ENCODE measurements around the gene KRABD2.

Gene KRABD2

DNA sequence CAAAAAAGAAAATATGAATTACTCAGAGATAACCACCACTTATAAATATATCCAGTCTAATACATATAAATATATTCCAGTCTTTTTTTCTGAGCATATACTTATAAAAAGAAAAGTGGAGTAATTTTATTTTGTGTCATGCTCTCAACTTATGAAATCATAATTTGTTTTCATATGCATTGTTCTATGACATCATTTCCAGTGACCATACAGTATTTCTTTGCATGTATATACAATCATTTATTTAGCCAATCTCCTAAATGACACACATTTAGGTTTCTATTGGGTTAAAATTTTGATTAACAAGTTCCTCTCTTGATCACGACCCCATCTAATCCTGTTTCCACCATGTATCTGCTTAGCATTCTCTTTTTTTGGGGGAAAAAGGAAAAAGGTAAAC lies 42.8 kb upstream of the KRABD2 start:
- Histone ChIP-seq H3K9me2 (replicated peaks; ENCODE audit: control insufficient read depth, low read length) (no peaks in the 10 kb centered on the region), H3K27ac (ENCODE audit: low read depth, low read length) (no peak overlapping the region), H3K79me2 (ENCODE audit: control insufficient read depth, low read length) (no peaks in the 10 kb centered on the region), H3K4me2 (ENCODE audit: low read length) (no peak overlapping the region), H3K4me3 (ENCODE audit: low read length) (no peak overlapping the region), H3K27me3 (ENCODE audit: control insufficient read depth, low read length) (peaks cover 49% of the 10 kb centered on the region), H3F3A (ENCODE audit: control insufficient read depth, insufficient read depth) (no peaks in the 10 kb centered on the region), H4K20me1 (ENCODE audit: control insufficient read depth, insufficient read depth, low read depth, low read length) (no peaks in the 10 kb centered on the region), H3K4me1 (ENCODE audit: control insufficient read depth, low read length) (no peaks in the 10 kb centered on the region), H3K36me3 (ENCODE audit: control insufficient read depth, low read length) (no peaks in the 10 kb centered on the region), H3K9me3 (ENCODE audit: control insufficient read depth, insufficient read depth, low read length) (no peaks in the 10 kb centered on the region)
- TF ChIP-seq EZH2phosphoT487 (IDR thresholded peaks at IDR 0.05; ENCODE audit: borderline replicate concordance, low read length), result no peak
- TF ChIP-seq, protein P1, sequence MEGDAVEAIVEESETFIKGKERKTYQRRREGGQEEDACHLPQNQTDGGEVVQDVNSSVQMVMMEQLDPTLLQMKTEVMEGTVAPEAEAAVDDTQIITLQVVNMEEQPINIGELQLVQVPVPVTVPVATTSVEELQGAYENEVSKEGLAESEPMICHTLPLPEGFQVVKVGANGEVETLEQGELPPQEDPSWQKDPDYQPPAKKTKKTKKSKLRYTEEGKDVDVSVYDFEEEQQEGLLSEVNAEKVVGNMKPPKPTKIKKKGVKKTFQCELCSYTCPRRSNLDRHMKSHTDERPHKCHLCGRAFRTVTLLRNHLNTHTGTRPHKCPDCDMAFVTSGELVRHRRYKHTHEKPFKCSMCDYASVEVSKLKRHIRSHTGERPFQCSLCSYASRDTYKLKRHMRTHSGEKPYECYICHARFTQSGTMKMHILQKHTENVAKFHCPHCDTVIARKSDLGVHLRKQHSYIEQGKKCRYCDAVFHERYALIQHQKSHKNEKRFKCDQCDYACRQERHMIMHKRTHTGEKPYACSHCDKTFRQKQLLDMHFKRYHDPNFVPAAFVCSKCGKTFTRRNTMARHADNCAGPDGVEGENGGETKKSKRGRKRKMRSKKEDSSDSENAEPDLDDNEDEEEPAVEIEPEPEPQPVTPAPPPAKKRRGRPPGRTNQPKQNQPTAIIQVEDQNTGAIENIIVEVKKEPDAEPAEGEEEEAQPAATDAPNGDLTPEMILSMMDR (IDR thresholded peaks at IDR 0.05; ENCODE audit: low read depth, low read length, poor library complexity, severe bottlenecking), result no peak

DNA sequence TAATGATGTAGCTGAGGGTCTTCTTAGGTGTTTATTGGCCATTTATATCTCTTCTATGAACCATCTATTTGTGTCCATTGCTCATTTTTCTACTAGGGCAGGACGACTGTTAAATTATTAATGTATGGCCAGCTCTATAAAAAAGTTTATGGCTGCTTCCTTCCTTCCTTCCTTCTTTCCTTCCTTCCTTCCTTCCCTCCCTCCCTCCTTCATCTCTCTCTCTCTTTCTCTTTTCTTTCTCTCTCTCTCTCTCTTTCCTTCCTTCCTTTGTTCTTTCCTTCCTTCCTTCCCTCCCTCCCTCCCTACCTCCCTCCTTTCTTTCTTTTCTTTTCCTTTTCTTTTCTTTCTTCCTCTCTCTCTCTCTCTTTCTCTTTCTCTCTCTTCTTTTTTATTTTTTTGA lies 42.0 kb upstream of the KRABD2 start:
- H3K4me2 ChIP-seq (ENCODE audit: low read length), result no peak overlapping the region
- H3K9me3 ChIP-seq (ENCODE audit: control insufficient read depth, insufficient read depth, low read length), result no peaks in the 10 kb centered on the region
- H3K27me3 ChIP-seq (ENCODE audit: control insufficient read depth, low read length), result peaks cover 49% of the 10 kb centered on the region
- no peak overlapping the region for H3K27ac ChIP-seq (ENCODE audit: low read depth, low read length)
- no peaks in the 10 kb centered on the region for H3K36me3 ChIP-seq (ENCODE audit: control insufficient read depth, low read length)
- no peaks in the 10 kb centered on the region for H3F3A ChIP-seq (ENCODE audit: control insufficient read depth, insufficient read depth)
- H4K20me1 ChIP-seq (ENCODE audit: control insufficient read depth, insufficient read depth, low read depth, low read length), result no peaks in the 10 kb centered on the region
- H3K4me3 ChIP-seq (ENCODE audit: low read length), result no peak overlapping the region
- TF ChIP-seq, protein P1 (IDR thresholded peaks at IDR 0.05; ENCODE audit: low read depth, low read length, poor library complexity, severe bottlenecking), result no peak
- TF ChIP-seq EZH2phosphoT487 (IDR thresholded peaks at IDR 0.05; ENCODE audit: borderline replicate concordance, low read length), result no peak
- H3K4me1 ChIP-seq (ENCODE audit: control insufficient read depth, low read length), result no peaks in the 10 kb centered on the region
- no peaks in the 10 kb centered on the region for H3K9me2 ChIP-seq (replicated peaks; ENCODE audit: control insufficient read depth, low read length)
- H3K79me2 ChIP-seq (ENCODE audit: control insufficient read depth, low read length), result no peaks in the 10 kb centered on the region

DNA sequence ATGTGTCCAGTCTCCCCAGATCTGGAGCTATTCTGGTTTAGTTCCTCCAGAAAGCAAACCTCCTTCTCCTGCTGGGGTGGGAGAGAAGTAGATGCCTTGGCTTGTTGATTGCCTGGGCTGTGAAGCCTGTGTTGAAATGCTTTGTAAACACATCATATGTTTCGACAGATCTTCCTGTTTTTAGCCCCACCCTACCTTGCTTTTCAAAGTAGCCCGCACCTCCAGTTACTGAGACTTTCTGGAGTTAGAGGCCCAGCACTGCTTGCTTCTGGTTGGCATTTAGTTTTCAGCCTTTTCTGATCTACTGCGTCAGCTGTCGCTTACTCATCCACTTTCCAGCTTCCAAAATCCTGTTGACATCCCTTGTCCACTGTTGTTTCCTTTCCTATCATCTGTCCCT lies 41.3 kb upstream of the KRABD2 start:
- Histone ChIP-seq H3K4me1 (ENCODE audit: control insufficient read depth, low read length) (no peaks in the 10 kb centered on the region), H3K9me3 (ENCODE audit: control insufficient read depth, insufficient read depth, low read length) (no peaks in the 10 kb centered on the region), H3K36me3 (ENCODE audit: control insufficient read depth, low read length) (no peaks in the 10 kb centered on the region), H3K9me2 (replicated peaks; ENCODE audit: control insufficient read depth, low read length) (no peaks in the 10 kb centered on the region), H3K4me2 (ENCODE audit: low read length) (no peak overlapping the region), H3K27ac (ENCODE audit: low read depth, low read length) (no peak overlapping the region), H3K4me3 (ENCODE audit: low read length) (no peak overlapping the region), H4K20me1 (ENCODE audit: control insufficient read depth, insufficient read depth, low read depth, low read length) (no peaks in the 10 kb centered on the region), H3K79me2 (ENCODE audit: control insufficient read depth, low read length) (no peaks in the 10 kb centered on the region), H3F3A (ENCODE audit: control insufficient read depth, insufficient read depth) (no peaks in the 10 kb centered on the region), H3K27me3 (ENCODE audit: control insufficient read depth, low read length) (peaks cover 49% of the 10 kb centered on the region)
- TF ChIP-seq, protein P1 (IDR thresholded peaks at IDR 0.05; ENCODE audit: low read depth, low read length, poor library complexity, severe bottlenecking), result no peak
- no peak for TF ChIP-seq EZH2phosphoT487 (IDR thresholded peaks at IDR 0.05; ENCODE audit: borderline replicate concordance, low read length)

DNA sequence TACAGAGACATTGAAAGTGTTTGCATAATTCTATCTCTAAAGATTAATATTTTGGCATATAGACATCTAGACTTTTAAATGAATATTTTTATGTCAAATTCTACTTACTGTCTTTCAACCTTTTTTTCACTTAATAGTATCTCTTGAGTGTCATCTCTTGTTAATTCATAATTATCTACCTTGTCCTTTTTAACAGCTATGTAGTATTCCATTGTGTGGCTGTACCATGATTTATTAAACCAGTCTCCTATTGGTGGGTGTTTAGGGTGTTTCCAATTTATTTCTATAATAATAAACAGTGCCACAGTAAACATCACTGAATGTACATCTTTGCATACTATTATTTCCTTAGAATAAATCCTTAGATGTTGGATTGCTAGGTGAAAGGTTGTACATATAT lies 37.4 kb upstream of the KRABD2 start:
- no peak overlapping the region for H3K27ac ChIP-seq (ENCODE audit: low read depth, low read length)
- H3K9me3 ChIP-seq (ENCODE audit: control insufficient read depth, insufficient read depth, low read length), result no peaks in the 10 kb centered on the region
- no peak overlapping the region for H3K4me3 ChIP-seq (ENCODE audit: low read length)
- no peaks in the 10 kb centered on the region for H4K20me1 ChIP-seq (ENCODE audit: control insufficient read depth, insufficient read depth, low read depth, low read length)
- no peaks in the 10 kb centered on the region for H3K9me2 ChIP-seq (replicated peaks; ENCODE audit: control insufficient read depth, low read length)
- TF ChIP-seq, protein P1 (IDR thresholded peaks at IDR 0.05; ENCODE audit: low read depth, low read length, poor library complexity, severe bottlenecking), result no peak
- TF ChIP-seq EZH2phosphoT487 (IDR thresholded peaks at IDR 0.05; ENCODE audit: borderline replicate concordance, low read length), result no peak
- H3K36me3 ChIP-seq (ENCODE audit: control insufficient read depth, low read length), result no peaks in the 10 kb centered on the region
- no peaks in the 10 kb centered on the region for H3K79me2 ChIP-seq (ENCODE audit: control insufficient read depth, low read length)
- H3K4me1 ChIP-seq (ENCODE audit: control insufficient read depth, low read length), result peaks cover 4% of the 10 kb centered on the region
- H3F3A ChIP-seq (ENCODE audit: control insufficient read depth, insufficient read depth), result no peaks in the 10 kb centered on the region
- H3K4me2 ChIP-seq (ENCODE audit: low read length), result no peak overlapping the region
- peaks cover 24% of the 10 kb centered on the region for H3K27me3 ChIP-seq (ENCODE audit: control insufficient read depth, low read length)
